Activated CD8-positive, alpha-beta memory T cell treated with anti-CD3 and anti-CD28 coated beads for 36 hours (primary cell): ENCODE data around the gene MORN4. TPM values are rescaled to one million over a fixed set of nuclear protein-coding genes. Genes with fewer than 3 reads are reported as not detected.

Experiments
- CTCF ChIA-PET: fragments of 350-600 bp; sonication (Branson Sonifier 250); formaldehyde crosslinking; loops from one replicate; lab custom pipeline; 2021; ENCODE audit warnings: antibody characterized with exemption; lab: Charles Lee
- POLR2A ChIA-PET: fragments of 350-600 bp; sonication (Branson Sonifier 250); formaldehyde crosslinking; loops from one replicate; lab custom pipeline; 2021; ENCODE audit warnings: antibody characterized with exemption; lab: Charles Lee
- total RNA-seq, 2 experiments: library from RNA; stranded (reverse); gene quantifications; one replicate each; pipeline ENCODE4 v1.2.3, GENCODE V29; 2021

MORN4 gene
- total RNA-seq, 2 experiments from 2014 or later, result 3.6 TPM

DNA sequence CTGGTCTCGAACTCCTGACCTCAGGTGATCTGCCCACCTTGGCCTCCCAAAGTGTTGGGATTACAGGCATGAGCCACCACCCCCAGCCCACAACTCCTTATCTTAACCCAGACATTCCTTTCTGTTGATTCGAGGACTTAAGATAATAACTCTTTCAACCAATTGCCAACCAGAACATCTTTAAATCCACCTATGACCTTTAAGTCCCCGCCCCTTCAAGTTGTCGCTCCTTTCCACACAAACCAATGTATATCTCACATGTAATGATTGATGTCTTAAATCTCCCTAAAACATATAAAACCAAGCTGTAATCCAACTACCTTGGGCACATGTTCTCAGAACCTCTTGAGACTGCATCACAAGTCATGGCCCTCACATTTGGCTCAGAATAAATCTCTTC, 68.5 kb downstream of the MORN4 start:
- ChIA-PET POLR2A (no interaction called here), CTCF (no interaction called here)

Other genes with a start within 250 kb of the MORN4 start
- 100 to 1,000 TPM in 1 of 2 experiments, 10 to 100 TPM in 1; 99.8 to 110 TPM for gene RRP12, start 232.2 kb downstream of the MORN4 start, total RNA-seq
- 1,000 to 10,000 TPM; 1,302 to 1,307 TPM for gene PGAM1, start 207.3 kb downstream of the MORN4 start, total RNA-seq
- 10 to 100 TPM; 62.5 to 63.3 TPM for gene EXOSC1, start 187.5 kb downstream of the MORN4 start, total RNA-seq
- 10 to 100 TPM; 55.0 to 57.3 TPM for gene ZDHHC16, start 187.3 kb downstream of the MORN4 start, total RNA-seq
- 100 to 1,000 TPM in 1 of 2 experiments, 10 to 100 TPM in 1; 98.0 to 100 TPM for gene MMS19, start 135.1 kb downstream of the MORN4 start, total RNA-seq
- gene UBTD1, start 134.6 kb downstream of the MORN4 start, total RNA-seq, result 1 to 10 TPM; 2.1 to 2.3 TPM
- under 1 TPM in 1 of 2 experiments, not detected in 1; 0.13 TPM for gene ANKRD2, start 60.7 kb downstream of the MORN4 start, total RNA-seq
- gene HOGA1, start 49.1 kb downstream of the MORN4 start, total RNA-seq, result not detected
- not detected for gene C10orf62, start 43.8 kb downstream of the MORN4 start, total RNA-seq
- gene PI4K2A, start 7.2 kb upstream of the MORN4 start, total RNA-seq, result 10 to 100 TPM; 14.6 to 15.0 TPM
- 1 to 10 TPM; 2.5 to 3.0 TPM for gene AVPI1, start 53.7 kb upstream of the MORN4 start, total RNA-seq
- 1 to 10 TPM; 3.9 to 4.6 TPM for gene MARVELD1, start 80.2 kb upstream of the MORN4 start, total RNA-seq
- 10 to 100 TPM; 28.3 to 30.4 TPM for gene ZFYVE27, start 103.6 kb upstream of the MORN4 start, total RNA-seq
- under 1 TPM in 1 of 2 experiments, not detected in 1; 0.11 TPM for gene SFRP5, start 138.5 kb upstream of the MORN4 start, total RNA-seq
- under 1 TPM; 0.25 to 0.40 TPM for gene GOLGA7B, start 216.3 kb upstream of the MORN4 start, total RNA-seq